ENCODE results near the gene APOD. TPM values are rescaled to one million over a fixed set of nuclear protein-coding genes. Genes with fewer than 3 reads are reported as not detected.

The APOD gene
- total and polyA plus RNA-seq, 9 of the 15 experiments (the other 6 are each of a cell fraction or from before 2014, with no cell fraction given), result 0.18 to 0.50 (median 0.35) TPM; not detected in 1

GRCh38 chr3:195542698-195543499, 40.8 kb downstream of the APOD start, which contains the start of gene PPP1R2 (continued):
- TF ChIP-seq, protein P1, sequence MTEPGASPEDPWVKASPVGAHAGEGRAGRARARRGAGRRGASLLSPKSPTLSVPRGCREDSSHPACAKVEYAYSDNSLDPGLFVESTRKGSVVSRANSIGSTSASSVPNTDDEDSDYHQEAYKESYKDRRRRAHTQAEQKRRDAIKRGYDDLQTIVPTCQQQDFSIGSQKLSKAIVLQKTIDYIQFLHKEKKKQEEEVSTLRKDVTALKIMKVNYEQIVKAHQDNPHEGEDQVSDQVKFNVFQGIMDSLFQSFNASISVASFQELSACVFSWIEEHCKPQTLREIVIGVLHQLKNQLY (CRISPR knock-in tag; conservative IDR thresholded peaks at IDR 0.05), result no peak
- TF ChIP-seq, protein P2, sequence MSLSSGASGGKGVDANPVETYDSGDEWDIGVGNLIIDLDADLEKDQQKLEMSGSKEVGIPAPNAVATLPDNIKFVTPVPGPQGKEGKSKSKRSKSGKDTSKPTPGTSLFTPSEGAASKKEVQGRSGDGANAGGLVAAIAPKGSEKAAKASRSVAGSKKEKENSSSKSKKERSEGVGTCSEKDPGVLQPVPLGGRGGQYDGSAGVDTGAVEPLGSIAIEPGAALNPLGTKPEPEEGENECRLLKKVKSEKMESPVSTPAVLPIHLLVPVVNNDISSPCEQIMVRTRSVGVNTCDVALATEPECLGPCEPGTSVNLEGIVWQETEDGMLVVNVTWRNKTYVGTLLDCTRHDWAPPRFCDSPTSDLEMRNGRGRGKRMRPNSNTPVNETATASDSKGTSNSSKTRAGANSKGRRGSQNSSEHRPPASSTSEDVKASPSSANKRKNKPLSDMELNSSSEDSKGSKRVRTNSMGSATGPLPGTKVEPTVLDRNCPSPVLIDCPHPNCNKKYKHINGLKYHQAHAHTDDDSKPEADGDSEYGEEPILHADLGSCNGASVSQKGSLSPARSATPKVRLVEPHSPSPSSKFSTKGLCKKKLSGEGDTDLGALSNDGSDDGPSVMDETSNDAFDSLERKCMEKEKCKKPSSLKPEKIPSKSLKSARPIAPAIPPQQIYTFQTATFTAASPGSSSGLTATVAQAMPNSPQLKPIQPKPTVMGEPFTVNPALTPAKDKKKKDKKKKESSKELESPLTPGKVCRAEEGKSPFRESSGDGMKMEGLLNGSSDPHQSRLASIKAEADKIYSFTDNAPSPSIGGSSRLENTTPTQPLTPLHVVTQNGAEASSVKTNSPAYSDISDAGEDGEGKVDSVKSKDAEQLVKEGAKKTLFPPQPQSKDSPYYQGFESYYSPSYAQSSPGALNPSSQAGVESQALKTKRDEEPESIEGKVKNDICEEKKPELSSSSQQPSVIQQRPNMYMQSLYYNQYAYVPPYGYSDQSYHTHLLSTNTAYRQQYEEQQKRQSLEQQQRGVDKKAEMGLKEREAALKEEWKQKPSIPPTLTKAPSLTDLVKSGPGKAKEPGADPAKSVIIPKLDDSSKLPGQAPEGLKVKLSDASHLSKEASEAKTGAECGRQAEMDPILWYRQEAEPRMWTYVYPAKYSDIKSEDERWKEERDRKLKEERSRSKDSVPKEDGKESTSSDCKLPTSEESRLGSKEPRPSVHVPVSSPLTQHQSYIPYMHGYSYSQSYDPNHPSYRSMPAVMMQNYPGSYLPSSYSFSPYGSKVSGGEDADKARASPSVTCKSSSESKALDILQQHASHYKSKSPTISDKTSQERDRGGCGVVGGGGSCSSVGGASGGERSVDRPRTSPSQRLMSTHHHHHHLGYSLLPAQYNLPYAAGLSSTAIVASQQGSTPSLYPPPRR (CRISPR knock-in tag; IDR thresholded peaks at IDR 0.05; ENCODE audit: borderline replicate concordance), result 0 out of 2 replicates have a peak, but pooled peaks have one; percentile 41
- TF ChIP-seq NCOA4 (IDR thresholded peaks at IDR 0.05; ENCODE audit: partially characterized antibody) (no peak), NFXL1 (CRISPR knock-in tag; IDR thresholded peaks at IDR 0.05) (no peak), ATF6 (CRISPR knock-in tag; IDR thresholded peaks at IDR 0.05) (no peak), ELF4 (CRISPR knock-in tag; IDR thresholded peaks at IDR 0.05) (no peak), SNIP1 (IDR thresholded peaks at IDR 0.05; ENCODE audit: low read depth) (no peak), KDM2B (CRISPR knock-in tag; IDR thresholded peaks at IDR 0.05) (no peak), IRF2 (CRISPR knock-in tag; IDR thresholded peaks at IDR 0.05) (no peak), PBX2 (CRISPR knock-in tag; IDR thresholded peaks at IDR 0.05; ENCODE audit: low read depth) (no peak), PBX2 (tag; conservative IDR thresholded peaks at IDR 0.05; ENCODE audit: low read depth) (no peak), BRCA1 (IDR thresholded peaks at IDR 0.05) (no peak), BRCA1 (CRISPR knock-in tag; IDR thresholded peaks at IDR 0.05) (no peak), NFATC3 (IDR thresholded peaks at IDR 0.05) (no peak)
- TF ChIP-seq, protein P3, sequence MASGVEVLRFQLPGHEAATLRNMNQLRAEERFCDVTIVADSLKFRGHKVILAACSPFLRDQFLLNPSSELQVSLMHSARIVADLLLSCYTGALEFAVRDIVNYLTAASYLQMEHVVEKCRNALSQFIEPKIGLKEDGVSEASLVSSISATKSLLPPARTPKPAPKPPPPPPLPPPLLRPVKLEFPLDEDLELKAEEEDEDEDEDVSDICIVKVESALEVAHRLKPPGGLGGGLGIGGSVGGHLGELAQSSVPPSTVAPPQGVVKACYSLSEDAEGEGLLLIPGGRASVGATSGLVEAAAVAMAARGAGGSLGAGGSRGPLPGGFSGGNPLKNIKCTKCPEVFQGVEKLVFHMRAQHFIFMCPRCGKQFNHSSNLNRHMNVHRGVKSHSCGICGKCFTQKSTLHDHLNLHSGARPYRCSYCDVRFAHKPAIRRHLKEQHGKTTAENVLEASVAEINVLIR (CRISPR knock-in tag; IDR thresholded peaks at IDR 0.05), result no peak
